Spinal cord (tissue), 10 donors: Measurements from ENCODE around the gene RDM1. TPM values are rescaled to one million over a fixed set of nuclear protein-coding genes. Genes with fewer than 3 reads are reported as not detected.

Experiments used
- DNase-seq, 6 donors: peaks; one replicate each; pipeline versions ENCODE4 v3.0.0 to v3.0.0-alpha.2; 2013 to 2015; ENCODE audit warnings: low spot score in 6 of 6, low read depth in 4 of 6
- H3K27ac ChIP-seq: one replicate; pipeline ENCODE4 v1.5.1; 2013; ENCODE audit warnings: low read depth, low read length, control low read depth
- H3K27me3 ChIP-seq: one replicate; pipeline ENCODE4 v1.6.1; 2013; ENCODE audit warnings: low read length; ENCODE audit not compliant: control insufficient read depth, insufficient read depth
- H3K36me3 ChIP-seq: one replicate; pipeline ENCODE4 v1.6.1; 2013; ENCODE audit warnings: low read length; ENCODE audit not compliant: control insufficient read depth, insufficient read depth
- H3K4me1 ChIP-seq: one replicate; pipeline ENCODE4 v1.6.1; 2013; ENCODE audit warnings: low read length; ENCODE audit not compliant: control insufficient read depth, insufficient read depth
- H3K4me3 ChIP-seq: one replicate; pipeline ENCODE4 v1.5.1; 2013; ENCODE audit warnings: low read depth, low read length, control low read depth
- H3K9me3 ChIP-seq: one replicate; pipeline ENCODE4 v1.6.1; 2013; ENCODE audit warnings: low read length; ENCODE audit not compliant: control insufficient read depth, insufficient read depth
- WGBS: methylation state at CpG from one replicate; pipeline ENCODE4 v1.1.5; 2013; ENCODE audit warnings: missing lambda C conversion rate; ENCODE audit not compliant: insufficient coverage; 5-methylcytosine and 5-hydroxymethylcytosine counted together
- polyA plus RNA-seq, 2 donors: library from polyadenylated mRNA; unstranded; fragments of 120-200 nt; gene quantifications; one replicate each; pipeline ENCODE4 v1.2.1, GENCODE V29; 2013; ENCODE audit not compliant: insufficient read length in 2 of 2
- total RNA-seq, 2 donors: library from RNA; depleted of rRNA in 1 of 2; stranded (reverse); fragments of 120-200 nt in 1 of 2; fragments of >200 nt in 1 of 2; gene quantifications; one replicate each; pipeline versions ENCODE4 v1.2.3 to v1.2.4, GENCODE V29; 2013 to 2014
- donor health status: healthy.

RDM1 gene
- total and polyA plus RNA-seq, 4 donors: 1.4 to 2.5 (median 1.9) TPM

GRCh38 chr17:35915153-35915964 lies 15.2 kb downstream of the RDM1 start:
- Histone ChIP-seq H3K27me3 (no peaks in the 10 kb centered on the region), H3K4me3 (no peak overlapping the region), H3K27ac (no peak overlapping the region), H3K36me3 (peaks cover 4% of the 10 kb centered on the region), H3K9me3 (no peaks in the 10 kb centered on the region), H3K4me1 (no peaks in the 10 kb centered on the region)
- 77% methylated on average over 3 of the region's 3 CpGs for WGBS
- DNase-seq: no peak

DNA sequence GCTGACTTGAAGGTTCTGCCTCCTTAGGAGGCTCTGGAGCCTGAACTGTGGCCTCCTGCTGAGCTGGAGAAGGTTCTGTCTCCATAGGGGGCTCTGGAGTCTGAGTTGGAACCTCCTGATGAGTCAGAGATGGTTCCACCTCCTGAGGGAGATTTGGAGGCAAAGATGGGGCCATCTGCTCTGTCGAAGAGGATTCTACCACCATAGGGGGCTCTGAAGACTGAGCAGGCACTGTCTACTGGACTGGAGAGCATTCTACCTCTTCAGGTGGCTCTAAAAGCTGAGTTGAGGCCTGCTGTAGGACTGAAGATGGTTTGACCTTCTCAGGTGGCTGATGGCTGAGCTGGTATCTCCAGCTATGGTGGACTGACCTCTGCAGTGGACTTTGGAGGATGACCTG lies 16.2 kb downstream of the RDM1 start:
- Histone ChIP-seq H3K4me3 (no peak overlapping the region), H3K27me3 (no peaks in the 10 kb centered on the region), H3K36me3 (peaks cover 4% of the 10 kb centered on the region), H3K4me1 (no peaks in the 10 kb centered on the region), H3K9me3 (no peaks in the 10 kb centered on the region), H3K27ac (no peak overlapping the region)
- no peak for DNase-seq
- WGBS: 100% methylated on average over 1 of the region's 1 CpG

DNA sequence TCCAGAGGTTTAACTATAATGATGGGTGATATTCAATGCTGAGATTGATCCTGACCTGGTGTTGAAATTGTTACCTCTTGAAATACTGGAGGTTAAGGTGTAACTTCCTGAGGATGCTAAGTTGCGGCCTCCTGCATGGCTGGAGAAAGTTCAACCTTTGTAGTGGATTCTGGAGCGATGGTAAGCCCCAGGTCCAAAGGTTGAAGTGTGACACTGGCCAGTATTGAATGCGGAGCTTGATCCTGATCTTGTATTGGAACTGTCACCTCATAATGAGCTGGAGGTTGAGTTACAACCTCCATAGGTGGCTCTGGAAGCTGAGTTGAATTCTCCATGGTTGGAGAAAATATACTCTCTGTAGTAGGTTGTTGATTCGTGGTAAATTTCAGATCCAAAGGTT lies 17.0 kb downstream of the RDM1 start:
- no peaks in the 10 kb centered on the region for H3K9me3 ChIP-seq
- H3K4me1 ChIP-seq: no peaks in the 10 kb centered on the region
- H3K4me3 ChIP-seq: no peak overlapping the region
- WGBS: 87% methylated on average over 4 of the region's 4 CpGs
- H3K36me3 ChIP-seq: peaks cover 4% of the 10 kb centered on the region
- DNase-seq: no peak
- no peaks in the 10 kb centered on the region for H3K27me3 ChIP-seq
- H3K27ac ChIP-seq: no peak overlapping the region

DNA sequence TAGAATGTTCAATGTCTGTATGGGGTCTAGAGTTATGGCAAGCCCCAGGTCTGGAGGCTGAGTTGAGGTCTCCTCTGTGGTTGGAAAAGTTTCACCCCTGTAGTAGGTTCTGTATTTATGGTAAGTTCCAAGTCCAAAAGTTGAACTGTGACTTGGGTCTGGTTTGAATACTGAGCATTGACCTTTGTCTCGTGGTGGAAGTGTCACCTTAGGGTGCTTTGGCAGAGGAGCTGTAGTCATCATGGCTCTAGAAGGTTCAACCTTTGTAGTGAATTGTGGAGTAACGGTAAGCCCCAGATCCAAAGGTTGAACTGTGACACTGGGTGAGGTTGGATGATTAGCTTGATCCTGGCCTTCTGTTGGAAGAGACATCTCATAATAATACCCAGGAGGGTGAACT lies 17.6 kb downstream of the RDM1 start:
- H3K27ac ChIP-seq: no peak overlapping the region
- H3K36me3 ChIP-seq: peaks cover 2% of the 10 kb centered on the region
- DNase-seq: no peak
- 75% methylated on average over 1 of the region's 2 CpGs for WGBS
- H3K27me3 ChIP-seq: no peaks in the 10 kb centered on the region
- H3K4me1 ChIP-seq: no peaks in the 10 kb centered on the region
- H3K9me3 ChIP-seq: no peaks in the 10 kb centered on the region
- H3K4me3 ChIP-seq: no peak overlapping the region

- no peaks in the 10 kb centered on the region for H3K4me1 ChIP-seq
- no peak overlapping the region for H3K4me3 ChIP-seq
- H3K27me3 ChIP-seq: no peaks in the 10 kb centered on the region
- H3K36me3 ChIP-seq: no peaks in the 10 kb centered on the region
- no peak for DNase-seq
- 100% methylated on average over 3 of the region's 3 CpGs for WGBS
- no peak overlapping the region for H3K27ac ChIP-seq
- H3K9me3 ChIP-seq: no peaks in the 10 kb centered on the region
Observed at GRCh38 chr17:35912339-35912912, 18.1 kb downstream of the RDM1 start.

DNA sequence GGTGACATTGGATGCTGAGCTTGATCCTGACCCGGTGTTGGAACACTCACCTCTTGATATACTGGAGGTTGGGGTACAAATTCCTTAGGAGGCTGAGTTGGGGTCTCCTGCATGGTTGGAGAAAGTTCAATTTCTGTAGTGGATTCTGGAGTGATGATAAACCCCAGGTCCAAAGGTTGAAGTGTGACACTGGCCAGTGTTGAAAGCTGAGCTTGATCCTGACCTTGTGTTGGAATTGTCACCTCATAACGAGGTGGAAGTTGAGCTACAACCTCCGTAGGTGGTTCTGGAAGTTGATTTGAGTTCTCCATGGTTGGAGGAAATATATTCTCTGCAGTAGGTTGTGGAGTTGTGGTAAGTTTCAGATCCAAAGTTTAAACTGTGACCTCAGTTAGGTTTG lies 21.2 kb downstream of the RDM1 start:
- WGBS: 96% methylated on average over 3 of the region's 3 CpGs
- no peaks in the 10 kb centered on the region for H3K36me3 ChIP-seq

GRCh38 chr17:35907691-35908090 lies 22.9 kb downstream of the RDM1 start:
- H3K36me3 ChIP-seq: no peaks in the 10 kb centered on the region
- no peak overlapping the region for H3K4me3 ChIP-seq
- 81% methylated on average over 4 of the region's 5 CpGs for WGBS
- H3K27ac ChIP-seq: no peak overlapping the region
- H3K4me1 ChIP-seq: no peaks in the 10 kb centered on the region
- no peaks in the 10 kb centered on the region for H3K9me3 ChIP-seq
- H3K27me3 ChIP-seq: no peaks in the 10 kb centered on the region
- DNase-seq: no peak

More for the DNA sequence above, 21.2 kb downstream of the RDM1 start:
- DNase-seq: no peak
- no peaks in the 10 kb centered on the region for H3K4me1 ChIP-seq
- H3K27ac ChIP-seq: no peak overlapping the region
- H3K9me3 ChIP-seq: no peaks in the 10 kb centered on the region
- no peaks in the 10 kb centered on the region for H3K27me3 ChIP-seq
- no peak overlapping the region for H3K4me3 ChIP-seq

GRCh38 chr17:35906926-35907637 lies 23.5 kb downstream of the RDM1 start:
- no peak overlapping the region for H3K4me3 ChIP-seq
- no peaks in the 10 kb centered on the region for H3K36me3 ChIP-seq
- 63% methylated on average over 3 of the region's 3 CpGs for WGBS
- no peaks in the 10 kb centered on the region for H3K9me3 ChIP-seq
- no peaks in the 10 kb centered on the region for H3K27me3 ChIP-seq
- H3K27ac ChIP-seq: no peak overlapping the region
- no peaks in the 10 kb centered on the region for H3K4me1 ChIP-seq
- no peak for DNase-seq

- 89% methylated on average over 5 of the region's 5 CpGs for WGBS
- DNase-seq: no peak
Observed at GRCh38 chr17:35906191-35906925, 24.2 kb downstream of the RDM1 start.

More at GRCh38 chr17:35906191-35906925, 24.2 kb downstream of the RDM1 start:
- Histone ChIP-seq H3K4me1 (no peaks in the 10 kb centered on the region), H3K27ac (no peak overlapping the region), H3K9me3 (no peaks in the 10 kb centered on the region), H3K4me3 (no peak overlapping the region), H3K27me3 (no peaks in the 10 kb centered on the region), H3K36me3 (no peaks in the 10 kb centered on the region)
